Lung microvascular endothelial cell (primary cell): ENCODE results near the gene DLL4. TPM values are rescaled to one million over a fixed set of nuclear protein-coding genes. Genes with fewer than 3 reads are reported as not detected.
"Not testable (repeated sequence)": the region's sequence is repeated elsewhere in the genome, so short reads cannot be mapped to it uniquely, and the experiment has no call there.

Experiments used
- DNase-seq, 2 donors: peaks; one replicate each; pipeline versions ENCODE4 v3.0.0 to v3.0.0-alpha.2; 2010; ENCODE audit warnings: low read depth in 2 of 2
- total RNA-seq: library from RNA; depleted of rRNA; stranded (reverse); fragments of >200 nt; gene quantifications from 2 replicates; pipeline ENCODE4 v1.2.1, GENCODE V29; 2014

Gene DLL4
- total RNA-seq, 1 donor from 2014 or later, result 48.0 TPM

GRCh38 chr15:40941528-40942336, 12.6 kb downstream of the DLL4 start:
- DNase-seq, result peak; percentile 94 to 97

GRCh38 chr15:40942337-40942854, 13.3 kb downstream of the DLL4 start:
- DNase-seq, result peak; percentile 36 to 42

- no peak for DNase-seq
Observed at GRCh38 chr15:40942878-40943277, 13.7 kb downstream of the DLL4 start.

GRCh38 chr15:40943764-40944365, 14.7 kb downstream of the DLL4 start:
- DNase-seq, result no peak

GRCh38 chr15:40944510-40945296, 15.6 kb downstream of the DLL4 start:
- DNase-seq, result no peak

- no peak for DNase-seq
Observed at GRCh38 chr15:40948706-40949473, 19.8 kb downstream of the DLL4 start.

- no peak for DNase-seq
Observed at GRCh38 chr15:40949756-40950207, 20.6 kb downstream of the DLL4 start.

- no peak for DNase-seq
Observed at GRCh38 chr15:40951764-40952163, 22.6 kb downstream of the DLL4 start.

- no peak for DNase-seq
Observed at GRCh38 chr15:40952301-40952900, 23.3 kb downstream of the DLL4 start.

GRCh38 chr15:40952901-40953712, 24.0 kb downstream of the DLL4 start, which contains the start of gene CHAC1:
CHAC1 (plus strand) TSS chr15:40953471; CDS start chr15:40953584, 113 bp downstream.
- DNase-seq, result peak; percentile 96

- DNase-seq, result no peak
Observed at GRCh38 chr15:40953713-40954074, 24.6 kb downstream of the DLL4 start.

GRCh38 chr15:40954158-40954848, 25.2 kb downstream of the DLL4 start:
- not testable (repeated sequence) for DNase-seq

- DNase-seq, result no peak
Observed at GRCh38 chr15:40955141-40955903, 26.2 kb downstream of the DLL4 start.

- DNase-seq, result peak in 1 of 2 donors; percentile 17
Observed at GRCh38 chr15:40955930-40956540, 26.9 kb downstream of the DLL4 start.

GRCh38 chr15:40956541-40956982, 27.4 kb downstream of the DLL4 start:
- no peak for DNase-seq

GRCh38 chr15:40957041-40957555, 28.0 kb downstream of the DLL4 start:
- DNase-seq, result no peak

- no peak for DNase-seq
Observed at GRCh38 chr15:40957581-40958051, 28.5 kb downstream of the DLL4 start.

GRCh38 chr15:40958146-40958545, 29.0 kb downstream of the DLL4 start:
- DNase-seq, result no peak
